DMS53 (cell line): Measurements from ENCODE around the gene SUSD1.

Experiments used
- DNase-seq: peaks from one replicate; lab custom pipeline; 2025; lab: John Stamatoyannopoulos, UW

Gene SUSD1

GRCh38 chr9:112065806-112066606 lies 109.1 kb downstream of the SUSD1 start:
- DNase-seq, result no peak

GRCh38 chr9:112064871-112065270 lies 110.2 kb downstream of the SUSD1 start:
- DNase-seq, result no peak

GRCh38 chr9:112063586-112063985 lies 111.5 kb downstream of the SUSD1 start:
- DNase-seq, result no peak

GRCh38 chr9:112063151-112063550 lies 111.9 kb downstream of the SUSD1 start:
- no peak for DNase-seq

- peak; percentile 88 for DNase-seq
Observed at GRCh38 chr9:112061152-112061740, 113.9 kb downstream of the SUSD1 start.

GRCh38 chr9:112059966-112060320 lies 115.2 kb downstream of the SUSD1 start:
- no peak for DNase-seq

GRCh38 chr9:112059145-112059965 lies 115.7 kb downstream of the SUSD1 start:
- DNase-seq, result no peak

- DNase-seq, result no peak
Observed at GRCh38 chr9:112056996-112057395, 118.1 kb downstream of the SUSD1 start.

- DNase-seq, result no peak
Observed at GRCh38 chr9:112054916-112055315, 120.2 kb downstream of the SUSD1 start.

- no peak for DNase-seq
Observed at GRCh38 chr9:112051812-112052211, 123.3 kb downstream of the SUSD1 start.

- no peak for DNase-seq
Observed at GRCh38 chr9:112050544-112051475, 124.3 kb downstream of the SUSD1 start.

- DNase-seq, result no peak
Observed at GRCh38 chr9:112049811-112050516, 125.1 kb downstream of the SUSD1 start.

GRCh38 chr9:112048924-112049691 lies 126.0 kb downstream of the SUSD1 start:
- DNase-seq, result no peak

- peak; percentile 24 for DNase-seq
Observed at GRCh38 chr9:112047538-112048066, 127.5 kb downstream of the SUSD1 start.

GRCh38 chr9:112046181-112046580 lies 128.9 kb downstream of the SUSD1 start:
- no peak for DNase-seq

GRCh38 chr9:112044881-112045280 lies 130.2 kb downstream of the SUSD1 start:
- no peak for DNase-seq

GRCh38 chr9:112044186-112044585 lies 130.9 kb downstream of the SUSD1 start:
- no peak for DNase-seq

GRCh38 chr9:112043423-112043822 lies 131.7 kb downstream of the SUSD1 start:
- no peak for DNase-seq

GRCh38 chr9:112042769-112043168 lies 132.3 kb downstream of the SUSD1 start:
- DNase-seq, result no peak

GRCh38 chr9:112042244-112042638 lies 132.9 kb downstream of the SUSD1 start:
- no peak for DNase-seq
